ENCODE results near the gene INPP5E.

DNA sequence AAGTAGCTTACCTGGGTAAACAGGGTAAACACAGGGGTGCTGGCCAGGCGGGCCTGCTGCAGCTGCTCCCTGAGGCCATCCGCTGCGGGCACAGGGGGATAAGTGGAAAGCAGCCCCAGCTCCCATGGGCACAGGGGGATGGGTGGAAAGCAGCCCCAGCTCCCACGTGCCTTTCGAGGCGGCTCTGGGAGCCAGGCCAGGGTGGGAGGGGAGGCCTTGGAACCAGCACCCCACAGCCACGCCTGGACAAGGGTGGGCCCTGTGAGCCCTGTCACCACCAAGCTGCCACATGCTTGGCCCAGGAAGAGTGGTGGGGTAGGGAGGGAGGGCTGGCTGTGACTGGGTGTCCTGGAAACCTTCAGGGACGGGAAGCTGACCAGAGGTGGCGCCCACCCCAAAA lies 58.3 kb downstream of the INPP5E start:
- TF ChIP-seq, protein P1, sequence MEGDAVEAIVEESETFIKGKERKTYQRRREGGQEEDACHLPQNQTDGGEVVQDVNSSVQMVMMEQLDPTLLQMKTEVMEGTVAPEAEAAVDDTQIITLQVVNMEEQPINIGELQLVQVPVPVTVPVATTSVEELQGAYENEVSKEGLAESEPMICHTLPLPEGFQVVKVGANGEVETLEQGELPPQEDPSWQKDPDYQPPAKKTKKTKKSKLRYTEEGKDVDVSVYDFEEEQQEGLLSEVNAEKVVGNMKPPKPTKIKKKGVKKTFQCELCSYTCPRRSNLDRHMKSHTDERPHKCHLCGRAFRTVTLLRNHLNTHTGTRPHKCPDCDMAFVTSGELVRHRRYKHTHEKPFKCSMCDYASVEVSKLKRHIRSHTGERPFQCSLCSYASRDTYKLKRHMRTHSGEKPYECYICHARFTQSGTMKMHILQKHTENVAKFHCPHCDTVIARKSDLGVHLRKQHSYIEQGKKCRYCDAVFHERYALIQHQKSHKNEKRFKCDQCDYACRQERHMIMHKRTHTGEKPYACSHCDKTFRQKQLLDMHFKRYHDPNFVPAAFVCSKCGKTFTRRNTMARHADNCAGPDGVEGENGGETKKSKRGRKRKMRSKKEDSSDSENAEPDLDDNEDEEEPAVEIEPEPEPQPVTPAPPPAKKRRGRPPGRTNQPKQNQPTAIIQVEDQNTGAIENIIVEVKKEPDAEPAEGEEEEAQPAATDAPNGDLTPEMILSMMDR (IDR thresholded peaks at IDR 0.05) = no peak
- TF ChIP-seq POLR2A (IDR thresholded peaks at IDR 0.05) = no peak
